ENCODE results near the gene FLVCR2. TPM values are rescaled to one million over a fixed set of nuclear protein-coding genes. Genes with fewer than 3 reads are reported as not detected.

The FLVCR2 gene
- total and polyA plus RNA-seq, 2 donors from 2014 or later: 7.1 to 17.0 TPM

DNA sequence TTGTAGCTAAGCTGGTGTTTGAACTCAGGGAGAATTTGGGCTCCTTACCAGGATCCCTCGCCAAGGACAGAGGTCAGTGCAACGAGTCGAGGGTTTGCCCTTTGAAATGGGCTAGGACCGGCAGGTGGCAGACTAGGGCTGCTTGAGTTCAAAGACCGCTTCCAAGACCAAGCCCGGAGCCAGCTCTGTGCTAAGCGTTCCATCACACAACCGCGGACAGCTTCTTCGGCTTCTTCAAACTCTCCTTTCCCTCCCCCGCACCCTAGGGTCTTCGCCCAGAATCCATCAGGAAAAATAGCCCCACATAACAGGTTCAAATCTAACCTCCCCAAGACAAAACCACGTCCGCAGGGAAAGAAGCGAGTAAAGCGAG lies 705 bp upstream of the FLVCR2 start:
- peak; percentile 67 for TF ChIP-seq CTCF (IDR thresholded peaks at IDR 0.05; ENCODE audit: borderline replicate concordance, extremely low read depth, insufficient read depth)
- Histone ChIP-seq H3K36me3 (ENCODE audit: control insufficient read depth in 2 of 3, insufficient read depth in 3 of 3, low read length in 3 of 3) (no peaks in the 10 kb centered on the region), H3K4me3 (ENCODE audit: low read length in 3 of 3) (peak overlapping the region; percentile 27 to 85 (median 74)), H3K9me3 (ENCODE audit: control insufficient read depth in 2 of 3, insufficient read depth in 1 of 3, low read length in 3 of 3) (no peaks in the 10 kb centered on the region), H3K4me1 (ENCODE audit: control insufficient read depth in 2 of 3, insufficient read depth in 2 of 3, low read depth in 1 of 3, low read length in 3 of 3) (peaks cover 0 to 10% (median 4%) of the 10 kb centered on the region in 3 donors), H3K27ac (ENCODE audit: low read depth in 2 of 2, low read length in 2 of 2) (peak overlapping the region; percentile 56 to 84), H3K9ac (ENCODE audit: low read length in 3 of 3) (peak overlapping the region; percentile 27 to 65 (median 31)), H3K27me3 (ENCODE audit: control insufficient read depth, insufficient read depth, low read length) (no peaks in the 10 kb centered on the region)
- intact Hi-C loops (cut with DNase I): loop anchor here (5.0 kb wide), 1 partner anchor 75 kb away; no protein-coding TSS in a partner anchor
- peak; percentile 88 to 93 (median 93) for DNase-seq
- FAIRE-seq: no peak

DNA sequence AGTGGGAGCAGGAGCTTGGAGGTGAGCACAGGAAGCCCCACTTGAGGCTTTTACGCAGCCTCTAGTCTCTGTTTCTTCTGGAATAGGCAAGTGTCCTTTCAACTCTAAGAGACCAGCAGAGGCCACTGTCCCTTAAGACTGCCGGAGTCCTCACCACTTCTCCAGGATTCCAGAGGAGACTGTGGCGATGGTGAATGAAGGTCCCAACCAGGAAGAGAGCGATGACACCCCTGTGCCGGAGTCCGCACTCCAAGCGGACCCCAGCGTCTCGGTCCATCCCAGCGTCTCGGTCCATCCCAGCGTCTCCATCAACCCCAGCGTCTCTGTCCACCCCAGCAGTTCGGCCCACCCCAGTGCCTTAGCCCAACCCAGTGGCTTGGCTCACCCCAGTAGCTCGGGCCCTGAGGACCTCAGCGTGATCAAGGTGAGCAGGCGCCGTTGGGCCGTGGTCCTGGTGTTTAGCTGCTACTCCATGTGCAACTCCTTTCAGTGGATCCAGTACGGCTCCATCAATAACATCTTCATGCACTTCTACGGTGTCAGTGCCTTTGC lies 442 bp downstream of the FLVCR2 start:
- no peaks in the 10 kb centered on the region for H3K9me3 ChIP-seq (ENCODE audit: control insufficient read depth in 2 of 3, insufficient read depth in 1 of 3, low read length in 3 of 3)
- TF ChIP-seq CTCF (IDR thresholded peaks at IDR 0.05; ENCODE audit: borderline replicate concordance, extremely low read depth, insufficient read depth): peak; percentile 26

GRCh38 chr14:75579338-75579864 lies 981 bp downstream of the FLVCR2 start:
- H3K36me3 ChIP-seq (ENCODE audit: control insufficient read depth in 2 of 3, insufficient read depth in 3 of 3, low read length in 3 of 3): no peaks in the 10 kb centered on the region
- H3K27ac ChIP-seq (ENCODE audit: low read depth in 2 of 2, low read length in 2 of 2): peak overlapping the region; percentile 56 to 69
- DNase-seq (peak in 1 of 5 donors; percentile 48), FAIRE-seq (no peak)
- intact Hi-C loops (cut with DNase I): loop anchor here (5.0 kb wide), 1 partner anchor 73 kb away; no protein-coding TSS in a partner anchor
- peak overlapping the region in 2 of 3 donors; percentile 38 to 83 for H3K9ac ChIP-seq (ENCODE audit: low read length in 3 of 3)
- H3K27me3 ChIP-seq (ENCODE audit: control insufficient read depth, insufficient read depth, low read length): no peaks in the 10 kb centered on the region
- TF ChIP-seq CTCF (IDR thresholded peaks at IDR 0.05; ENCODE audit: borderline replicate concordance, extremely low read depth, insufficient read depth): no peak
- no peaks in the 10 kb centered on the region for H3K9me3 ChIP-seq (ENCODE audit: control insufficient read depth in 2 of 3, insufficient read depth in 1 of 3, low read length in 3 of 3)
- peaks cover 0 to 10% (median 4%) of the 10 kb centered on the region in 3 donors for H3K4me1 ChIP-seq (ENCODE audit: control insufficient read depth in 2 of 3, insufficient read depth in 2 of 3, low read depth in 1 of 3, low read length in 3 of 3)
- H3K4me3 ChIP-seq (ENCODE audit: low read length in 3 of 3): peak overlapping the region; percentile 45 to 85 (median 85)

More for the DNA sequence above, 442 bp downstream of the FLVCR2 start:
- DNase-seq: peak in 4 of 5 donors; percentile 49 to 80 (median 75)
- H3K27me3 ChIP-seq (ENCODE audit: control insufficient read depth, insufficient read depth, low read length): no peaks in the 10 kb centered on the region
- H3K36me3 ChIP-seq (ENCODE audit: control insufficient read depth in 2 of 3, insufficient read depth in 3 of 3, low read length in 3 of 3): no peaks in the 10 kb centered on the region
- peak overlapping the region; percentile 32 to 83 (median 38) for H3K9ac ChIP-seq (ENCODE audit: low read length in 3 of 3)
- peak overlapping the region; percentile 56 to 69 for H3K27ac ChIP-seq (ENCODE audit: low read depth in 2 of 2, low read length in 2 of 2)
- no peak for FAIRE-seq
- intact Hi-C loops (cut with DNase I): loop anchor here (5.0 kb wide), 1 partner anchor 73 kb away; no protein-coding TSS in a partner anchor
- H3K4me1 ChIP-seq (ENCODE audit: control insufficient read depth in 2 of 3, insufficient read depth in 2 of 3, low read depth in 1 of 3, low read length in 3 of 3): peaks cover 0 to 10% (median 4%) of the 10 kb centered on the region in 3 donors
- peak overlapping the region; percentile 62 to 85 (median 85) for H3K4me3 ChIP-seq (ENCODE audit: low read length in 3 of 3)
